ENCODE measurements around the gene CTNNB1. TPM values are rescaled to one million over a fixed set of nuclear protein-coding genes. Genes with fewer than 3 reads are reported as not detected.
A peak's percentile ranks its signal among the peaks of the same experiment; 100 is the strongest.

Gene CTNNB1
- total and polyA plus RNA-seq, 2 experiments from 2014 or later, result 89.4 to 566 TPM

DNA sequence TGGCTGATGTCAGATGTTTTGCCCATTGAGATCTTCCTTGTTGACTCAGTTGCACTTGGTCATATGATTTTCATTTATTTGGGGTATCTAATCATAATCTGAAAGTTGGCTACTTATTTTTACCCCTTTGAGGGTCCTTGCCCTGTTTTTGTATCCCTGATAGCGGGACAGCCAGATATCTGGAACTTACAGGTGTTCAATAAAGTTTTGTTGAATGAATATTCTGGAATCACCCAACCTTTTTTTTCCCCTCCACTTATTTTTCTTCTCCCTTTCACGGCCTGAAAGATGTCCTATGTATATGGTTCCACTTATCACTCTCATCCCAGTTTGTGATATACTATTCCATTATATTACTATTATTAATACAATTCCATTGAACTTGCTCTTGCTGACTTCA, 12.8 kb downstream of the CTNNB1 start:
- Mint-ChIP-seq H3K4me1 (peaks cover 78% of the 10 kb centered on the region), H3K9me3 (no peaks in the 10 kb centered on the region), H3K4me3 (no peak overlapping the region), H3K27me3 (ENCODE audit: insufficient read depth, low read depth, poor library complexity) (peaks cover 2% of the 10 kb centered on the region), H3K36me3 (ENCODE audit: low read depth) (peaks cover 11% of the 10 kb centered on the region; the same call in 2 of the 3 replicates), H3K27ac (no peak overlapping the region)
- H3K4me2 ChIP-seq, result no peak overlapping the region
- no peak overlapping the region for H3K27ac ChIP-seq (ENCODE audit: low read depth)
- H3K4me3 ChIP-seq, result no peak overlapping the region
- H4K20me1 ChIP-seq (replicated peaks; ENCODE audit: insufficient read depth), result peaks cover 72% of the 10 kb centered on the region
- no peaks in the 10 kb centered on the region for H3K27me3 ChIP-seq (ENCODE audit: insufficient read depth)
- ATAC-seq, result no peak
- H3F3A ChIP-seq (replicated peaks; ENCODE audit: low read depth), result no peaks in the 10 kb centered on the region
- no peaks in the 10 kb centered on the region for H3K9me2 ChIP-seq (ENCODE audit: insufficient read depth)
- H3K4me1 ChIP-seq (ENCODE audit: insufficient read depth), result peaks cover 73% of the 10 kb centered on the region
- no peak for DNase-seq (ENCODE audit: low spot score)
- H3K36me3 ChIP-seq (ENCODE audit: insufficient read depth), result no peaks in the 10 kb centered on the region
- H2AFZ ChIP-seq, result no peak overlapping the region
- H3K79me2 ChIP-seq (replicated peaks; ENCODE audit: insufficient read depth), result peaks cover 100% of the 10 kb centered on the region
- TF ChIP-seq ZNF331 (CRISPR knock-in tag; IDR thresholded peaks at IDR 0.05; ENCODE audit: low read depth) (no peak), CREB1 (CRISPR knock-in tag; IDR thresholded peaks at IDR 0.05; ENCODE audit: low read depth) (no peak), STAT1 (IDR thresholded peaks at IDR 0.05; ENCODE audit: unreplicated experiment) (no peak), NANOG (IDR thresholded peaks at IDR 0.05; ENCODE audit: borderline replicate concordance) (no peak), ZNF462 (CRISPR knock-in tag; IDR thresholded peaks at IDR 0.05) (no peak)

DNA sequence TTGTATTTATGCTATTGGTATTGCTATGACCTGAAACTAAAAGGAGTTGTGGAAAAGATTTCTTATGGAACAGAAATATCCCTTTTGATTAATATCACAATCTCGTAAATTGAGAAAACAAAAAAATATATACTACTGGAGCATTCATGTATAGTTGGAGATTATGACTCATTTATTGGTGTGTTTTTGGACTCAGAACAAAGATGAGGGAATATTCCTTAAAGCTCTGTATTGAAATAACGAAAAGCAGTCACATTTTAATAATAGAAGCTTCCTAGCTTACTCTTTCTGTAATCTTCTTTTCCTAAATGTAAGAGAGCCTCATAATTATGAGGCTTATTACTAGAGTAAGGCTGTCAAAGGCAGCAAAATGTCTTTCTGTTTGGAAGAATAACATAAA, 14.3 kb downstream of the CTNNB1 start:
- peak overlapping the region; percentile 30 for H3K4me2 ChIP-seq
- Mint-ChIP-seq H3K9me3 (no peaks in the 10 kb centered on the region), H3K27ac (no peak overlapping the region), H3K4me3 (peak overlapping the region; percentile 43; the same call in 2 of the 3 replicates), H3K4me1 (peaks cover 69% of the 10 kb centered on the region), H3K36me3 (ENCODE audit: low read depth) (peaks cover 8% of the 10 kb centered on the region; the same call in 2 of the 3 replicates), H3K27me3 (ENCODE audit: insufficient read depth, low read depth, poor library complexity) (peaks cover 2% of the 10 kb centered on the region)
- H3K36me3 ChIP-seq (ENCODE audit: insufficient read depth), result no peaks in the 10 kb centered on the region
- peaks cover 69% of the 10 kb centered on the region for H4K20me1 ChIP-seq (replicated peaks; ENCODE audit: insufficient read depth)
- no peak overlapping the region for H2AFZ ChIP-seq
- no peaks in the 10 kb centered on the region for H3K27me3 ChIP-seq (ENCODE audit: insufficient read depth)
- peaks cover 100% of the 10 kb centered on the region for H3K79me2 ChIP-seq (replicated peaks; ENCODE audit: insufficient read depth)
- ATAC-seq, result no peak
- H3K9me2 ChIP-seq (ENCODE audit: insufficient read depth), result no peaks in the 10 kb centered on the region
- H3K27ac ChIP-seq (ENCODE audit: low read depth), result no peak overlapping the region
- DNase-seq (ENCODE audit: low spot score), result no peak
- H3K4me1 ChIP-seq (ENCODE audit: insufficient read depth), result peaks cover 62% of the 10 kb centered on the region
- no peaks in the 10 kb centered on the region for H3F3A ChIP-seq (replicated peaks; ENCODE audit: low read depth)
- no peak overlapping the region; the same call in 1 of the 2 replicates for H3K4me3 ChIP-seq
- TF ChIP-seq ZNF114 (CRISPR knock-in tag; IDR thresholded peaks at IDR 0.05), result no peak
- no peak for TF ChIP-seq STAT1 (IDR thresholded peaks at IDR 0.05; ENCODE audit: unreplicated experiment)
- TF ChIP-seq ZNF331 (CRISPR knock-in tag; IDR thresholded peaks at IDR 0.05; ENCODE audit: low read depth), result no peak
- no peak for TF ChIP-seq NANOG (IDR thresholded peaks at IDR 0.05; ENCODE audit: borderline replicate concordance)
- TF ChIP-seq CREB1 (CRISPR knock-in tag; IDR thresholded peaks at IDR 0.05; ENCODE audit: low read depth), result no peak
- no peak for TF ChIP-seq ETS1 (IDR thresholded peaks at IDR 0.05)
- TF ChIP-seq JUNB (IDR thresholded peaks at IDR 0.05; ENCODE audit: unreplicated experiment), result no peak
- no peak for TF ChIP-seq POLR2AphosphoS5 (IDR thresholded peaks at IDR 0.05; ENCODE audit: low read depth)
- TF ChIP-seq EZH2 (IDR thresholded peaks at IDR 0.05; ENCODE audit: low read depth, unreplicated experiment), result no peak
- TF ChIP-seq, protein P1, sequence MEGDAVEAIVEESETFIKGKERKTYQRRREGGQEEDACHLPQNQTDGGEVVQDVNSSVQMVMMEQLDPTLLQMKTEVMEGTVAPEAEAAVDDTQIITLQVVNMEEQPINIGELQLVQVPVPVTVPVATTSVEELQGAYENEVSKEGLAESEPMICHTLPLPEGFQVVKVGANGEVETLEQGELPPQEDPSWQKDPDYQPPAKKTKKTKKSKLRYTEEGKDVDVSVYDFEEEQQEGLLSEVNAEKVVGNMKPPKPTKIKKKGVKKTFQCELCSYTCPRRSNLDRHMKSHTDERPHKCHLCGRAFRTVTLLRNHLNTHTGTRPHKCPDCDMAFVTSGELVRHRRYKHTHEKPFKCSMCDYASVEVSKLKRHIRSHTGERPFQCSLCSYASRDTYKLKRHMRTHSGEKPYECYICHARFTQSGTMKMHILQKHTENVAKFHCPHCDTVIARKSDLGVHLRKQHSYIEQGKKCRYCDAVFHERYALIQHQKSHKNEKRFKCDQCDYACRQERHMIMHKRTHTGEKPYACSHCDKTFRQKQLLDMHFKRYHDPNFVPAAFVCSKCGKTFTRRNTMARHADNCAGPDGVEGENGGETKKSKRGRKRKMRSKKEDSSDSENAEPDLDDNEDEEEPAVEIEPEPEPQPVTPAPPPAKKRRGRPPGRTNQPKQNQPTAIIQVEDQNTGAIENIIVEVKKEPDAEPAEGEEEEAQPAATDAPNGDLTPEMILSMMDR (conservative IDR thresholded peaks at IDR 0.05; ENCODE audit: low read depth in 2 of 2), result no peak
- no peak for TF ChIP-seq EZH2phosphoT487 (IDR thresholded peaks at IDR 0.05; ENCODE audit: unreplicated experiment)
